SK-N-MC (cell line): Measurements from ENCODE around the gene L2HGDH.
A peak's percentile ranks its signal among the peaks of the same experiment; 100 is the strongest.

Experiments used
- EZH2 ChIP-seq: fragments of 200-600 bp; sonication (generic); IDR thresholded peaks from one replicate; pipeline ENCODE4 v1.6.1; 2017; ENCODE audit warnings: antibody characterized with exemption
- POLR2AphosphoS5 ChIP-seq: IDR thresholded peaks from 2 replicates; pipeline ENCODE4 v1.6.1; 2012; ENCODE audit warnings: mild to moderate bottlenecking, low read depth, low read length, borderline replicate concordance

- TF ChIP-seq POLR2AphosphoS5: peak; percentile 90
- no peak for TF ChIP-seq EZH2
Observed at GRCh38 chr14:50231475-50232275, 80.4 kb downstream of the L2HGDH start, which contains the start of gene SOS2.
